Measurements from ENCODE around the gene ITIH3. TPM values are rescaled to one million over a fixed set of nuclear protein-coding genes. Genes with fewer than 3 reads are reported as not detected.

The ITIH3 gene
- polyA plus RNA-seq, 1 donor from 2014 or later, result not detected

GRCh38 chr3:52791366-52791765, 3.2 kb upstream of the ITIH3 start:
- H4K20me1 ChIP-seq (ENCODE audit: insufficient read depth), result no peaks in the 10 kb centered on the region
- TF ChIP-seq MXI1 (conservative IDR thresholded peaks at IDR 0.05; ENCODE audit: poor library complexity, severe bottlenecking), result no peak
- no peak for TF ChIP-seq SMC3 (conservative IDR thresholded peaks at IDR 0.05; ENCODE audit: poor library complexity)
- TF ChIP-seq EP300 (conservative IDR thresholded peaks at IDR 0.05; ENCODE audit: poor library complexity, severe bottlenecking), result no peak
- TF ChIP-seq POLR2AphosphoS5 (IDR thresholded peaks at IDR 0.05), result no peak
- TF ChIP-seq EZH2 (IDR thresholded peaks at IDR 0.05; ENCODE audit: borderline replicate concordance, insufficient read depth, low read length, poor library complexity, severe bottlenecking), result no peak
- TF ChIP-seq RAD21 (conservative IDR thresholded peaks at IDR 0.05), result no peak
- TF ChIP-seq TAF1 (IDR thresholded peaks at IDR 0.05; ENCODE audit: low read depth), result no peak
- TF ChIP-seq REST (IDR thresholded peaks at IDR 0.05; ENCODE audit: borderline replicate concordance), result no peak
- TF ChIP-seq CTCF (IDR thresholded peaks at IDR 0.05; ENCODE audit: poor library complexity, severe bottlenecking), result no peak
- no peak overlapping the region for H3K4me2 ChIP-seq (ENCODE audit: low read length)
- H3K9me3 ChIP-seq (ENCODE audit: low read length), result no peaks in the 10 kb centered on the region
- H3K27me3 ChIP-seq (ENCODE audit: insufficient read depth, low read depth, low read length), result no peaks in the 10 kb centered on the region
- no peak overlapping the region for H3K9ac ChIP-seq (ENCODE audit: low read length)
- no peak overlapping the region for H3K27ac ChIP-seq (ENCODE audit: low read length)
- no peaks in the 10 kb centered on the region for H3K9me2 ChIP-seq (ENCODE audit: insufficient read depth, low read length)
- no peak overlapping the region for H2AFZ ChIP-seq (ENCODE audit: low read depth, low read length)
- no peak overlapping the region for H3K4me3 ChIP-seq (ENCODE audit: low read length)
- no peaks in the 10 kb centered on the region for H3K79me2 ChIP-seq (replicated peaks; ENCODE audit: insufficient read depth, low read length)
- H3F3A ChIP-seq (ENCODE audit: insufficient read depth, low read length, poor library complexity, severe bottlenecking), result no peaks in the 10 kb centered on the region
- H3K36me3 ChIP-seq (ENCODE audit: insufficient read depth, low read length), result no peaks in the 10 kb centered on the region

- H3K27me3 ChIP-seq (ENCODE audit: insufficient read depth, low read depth, low read length), result no peaks in the 10 kb centered on the region
- no peaks in the 10 kb centered on the region for H3K36me3 ChIP-seq (ENCODE audit: insufficient read depth, low read length)
- H3K4me3 ChIP-seq (ENCODE audit: low read length), result no peak overlapping the region
- H3K79me2 ChIP-seq (replicated peaks; ENCODE audit: insufficient read depth, low read length), result no peaks in the 10 kb centered on the region
- H3K27ac ChIP-seq (ENCODE audit: low read length), result no peak overlapping the region
- no peak overlapping the region for H3K9ac ChIP-seq (ENCODE audit: low read length)
- TF ChIP-seq SMC3 (conservative IDR thresholded peaks at IDR 0.05; ENCODE audit: poor library complexity) (no peak), MXI1 (conservative IDR thresholded peaks at IDR 0.05; ENCODE audit: poor library complexity, severe bottlenecking) (no peak), RAD21 (conservative IDR thresholded peaks at IDR 0.05) (no peak), POLR2AphosphoS5 (IDR thresholded peaks at IDR 0.05) (no peak), REST (IDR thresholded peaks at IDR 0.05; ENCODE audit: borderline replicate concordance) (no peak), EP300 (conservative IDR thresholded peaks at IDR 0.05; ENCODE audit: poor library complexity, severe bottlenecking) (no peak), CTCF (IDR thresholded peaks at IDR 0.05; ENCODE audit: poor library complexity, severe bottlenecking) (no peak), EZH2 (IDR thresholded peaks at IDR 0.05; ENCODE audit: borderline replicate concordance, insufficient read depth, low read length, poor library complexity, severe bottlenecking) (no peak), TAF1 (IDR thresholded peaks at IDR 0.05; ENCODE audit: low read depth) (no peak)
- H3K9me3 ChIP-seq (ENCODE audit: low read length), result no peaks in the 10 kb centered on the region
- H4K20me1 ChIP-seq (ENCODE audit: insufficient read depth), result no peaks in the 10 kb centered on the region
- no peak overlapping the region for H3K4me2 ChIP-seq (ENCODE audit: low read length)
- H2AFZ ChIP-seq (ENCODE audit: low read depth, low read length), result no peak overlapping the region
- no peaks in the 10 kb centered on the region for H3K9me2 ChIP-seq (ENCODE audit: insufficient read depth, low read length)
- no peaks in the 10 kb centered on the region for H3F3A ChIP-seq (ENCODE audit: insufficient read depth, low read length, poor library complexity, severe bottlenecking)
Observed at GRCh38 chr3:52791928-52792327, 2.7 kb upstream of the ITIH3 start.

All from neural cell (in vitro differentiated cells).